Coronary artery (tissue), 2 donors: ENCODE measurements around the gene CFAP45.

ENCODE experiments used
- DNase-seq: peaks from one replicate; pipeline ENCODE4 v3.0.0-alpha.2; 2017; ENCODE audit warnings: low spot score
- H3K27ac ChIP-seq, 2 donors: fragments of 200-600 bp; sonication (generic); one replicate each; pipeline ENCODE4 v1.5.1; 2016 to 2019
- H3K4me3 ChIP-seq: fragments of 200-600 bp; sonication (generic); 2 replicates; pipeline ENCODE4 v1.5.1; 2016; ENCODE audit warnings: mild to moderate bottlenecking, moderate library complexity
- TF ChIP-seq, protein P1 (sequence below): fragments of 200-600 bp; sonication (generic); IDR thresholded peaks from one replicate; pipeline ENCODE4 v1.5.1; 2019; ENCODE audit warnings: antibody characterized with exemption

Gene CFAP45

DNA sequence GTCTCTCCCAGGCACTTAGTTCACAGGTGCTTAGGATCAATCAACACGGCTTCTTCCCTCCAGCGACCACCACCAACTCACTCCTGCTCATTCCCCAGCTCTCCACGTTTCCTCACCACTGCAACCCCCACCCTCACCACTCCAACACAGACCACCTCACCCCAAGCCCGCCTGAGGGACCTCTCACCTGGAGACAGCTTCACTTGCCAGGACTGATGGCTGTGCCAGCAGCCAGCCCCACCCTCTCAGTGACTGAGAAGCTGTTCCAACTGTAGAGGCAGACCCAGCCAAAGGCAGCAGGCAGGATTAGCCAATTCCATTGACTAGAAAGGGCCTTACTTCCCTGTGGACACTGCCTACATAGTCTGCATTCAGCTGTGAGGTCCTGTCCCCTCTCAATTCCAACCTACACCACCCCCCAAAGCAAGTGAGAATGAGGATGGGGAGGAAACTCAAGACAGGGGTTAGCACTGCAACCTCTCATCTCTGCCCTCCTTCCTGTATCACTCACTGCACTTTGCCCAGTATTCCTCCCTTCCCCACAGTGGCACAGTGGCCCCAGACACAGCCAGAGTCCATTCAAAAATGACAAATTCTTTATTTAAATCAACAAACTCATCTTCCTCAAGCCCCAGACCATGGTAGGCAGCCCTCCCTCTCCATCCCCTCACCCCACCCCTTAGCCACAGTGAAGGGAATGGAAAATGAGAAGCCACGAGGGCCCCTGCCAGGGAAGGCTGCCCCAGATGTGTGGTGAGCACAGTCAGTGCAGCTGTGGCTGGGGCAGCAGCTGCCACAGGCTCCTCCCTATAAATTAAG lies 17.8 kb upstream of the CFAP45 start:
- TF ChIP-seq, protein P1, sequence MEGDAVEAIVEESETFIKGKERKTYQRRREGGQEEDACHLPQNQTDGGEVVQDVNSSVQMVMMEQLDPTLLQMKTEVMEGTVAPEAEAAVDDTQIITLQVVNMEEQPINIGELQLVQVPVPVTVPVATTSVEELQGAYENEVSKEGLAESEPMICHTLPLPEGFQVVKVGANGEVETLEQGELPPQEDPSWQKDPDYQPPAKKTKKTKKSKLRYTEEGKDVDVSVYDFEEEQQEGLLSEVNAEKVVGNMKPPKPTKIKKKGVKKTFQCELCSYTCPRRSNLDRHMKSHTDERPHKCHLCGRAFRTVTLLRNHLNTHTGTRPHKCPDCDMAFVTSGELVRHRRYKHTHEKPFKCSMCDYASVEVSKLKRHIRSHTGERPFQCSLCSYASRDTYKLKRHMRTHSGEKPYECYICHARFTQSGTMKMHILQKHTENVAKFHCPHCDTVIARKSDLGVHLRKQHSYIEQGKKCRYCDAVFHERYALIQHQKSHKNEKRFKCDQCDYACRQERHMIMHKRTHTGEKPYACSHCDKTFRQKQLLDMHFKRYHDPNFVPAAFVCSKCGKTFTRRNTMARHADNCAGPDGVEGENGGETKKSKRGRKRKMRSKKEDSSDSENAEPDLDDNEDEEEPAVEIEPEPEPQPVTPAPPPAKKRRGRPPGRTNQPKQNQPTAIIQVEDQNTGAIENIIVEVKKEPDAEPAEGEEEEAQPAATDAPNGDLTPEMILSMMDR, result no peak
- Histone ChIP-seq H3K27ac (peak overlapping the region in 1 of 2 donors; percentile 34), H3K4me3 (no peak overlapping the region)
- DNase-seq, result no peak

DNA sequence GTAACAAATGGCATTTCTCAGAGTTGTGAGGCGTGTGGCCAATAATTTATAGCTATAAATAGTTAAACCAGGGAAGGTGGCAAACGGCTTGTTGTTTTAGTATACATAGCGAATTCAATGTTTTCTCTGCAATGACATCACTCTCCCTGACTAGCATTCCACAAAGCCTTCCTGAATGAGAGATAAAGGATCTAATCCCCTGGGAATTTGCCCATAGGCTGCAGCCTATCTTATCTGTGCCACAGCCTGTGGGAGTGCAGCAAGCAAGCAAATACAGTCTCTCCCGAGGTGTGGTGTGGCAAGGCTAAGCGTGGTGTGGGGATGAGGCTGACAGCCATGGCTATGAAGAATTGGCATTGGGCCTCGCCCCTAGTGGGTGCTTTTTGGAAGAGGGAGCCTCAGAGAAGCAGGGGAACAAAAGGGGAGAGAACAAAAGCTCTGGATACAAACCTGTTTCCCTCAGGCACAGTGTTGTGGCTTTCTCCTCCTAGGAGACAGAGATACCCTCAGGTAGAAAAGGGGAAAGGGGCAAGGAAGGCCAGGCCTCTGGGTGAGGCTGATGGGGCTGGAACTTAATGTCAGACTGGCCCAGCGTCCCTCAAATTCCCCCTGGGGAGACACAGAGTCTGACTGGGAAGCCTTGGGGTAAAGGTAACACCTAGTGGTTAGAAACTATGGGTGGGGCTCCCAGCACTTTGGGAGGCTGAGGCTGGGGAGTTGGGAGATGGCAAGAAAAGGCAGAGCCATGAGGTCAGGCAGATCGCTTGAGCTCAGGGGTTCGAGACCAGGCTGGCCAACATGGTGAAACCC lies 16.5 kb upstream of the CFAP45 start:
- H3K27ac ChIP-seq, result peak overlapping the region; percentile 43 to 57
- DNase-seq, result no peak
- TF ChIP-seq, protein P1, result no peak
- H3K4me3 ChIP-seq, result no peak overlapping the region

DNA sequence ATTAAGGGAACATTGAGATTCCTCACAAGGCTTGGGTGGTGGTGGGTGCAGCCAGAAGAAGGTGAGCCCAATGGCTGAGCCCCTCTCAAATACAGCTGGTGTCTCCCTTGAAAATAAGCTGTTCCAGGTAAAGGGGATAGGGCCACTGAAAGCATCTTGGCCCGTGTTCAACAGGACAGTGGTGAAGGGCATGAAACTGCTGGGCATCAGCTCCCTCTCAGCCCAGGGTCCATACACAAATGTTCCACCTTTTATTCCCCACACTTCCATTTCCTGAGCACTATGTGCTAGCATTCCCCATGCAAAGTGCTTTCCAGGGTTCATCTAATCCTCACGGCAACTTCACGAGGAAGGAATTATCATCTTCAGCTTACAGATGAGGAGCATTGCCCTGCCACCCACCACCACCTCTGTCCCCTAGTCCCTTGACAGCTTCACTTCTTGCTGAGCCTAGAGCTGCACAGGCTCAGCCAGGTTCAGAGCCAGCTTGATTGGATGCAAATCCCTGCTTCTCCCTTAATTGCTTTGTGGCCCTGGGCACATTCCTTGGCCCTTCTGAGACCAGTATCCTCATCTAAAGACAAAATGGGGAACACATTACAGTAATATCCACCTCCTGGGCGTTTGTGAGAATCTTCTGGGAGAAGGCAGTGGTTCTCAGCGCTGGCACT lies 15.7 kb upstream of the CFAP45 start:
- Histone ChIP-seq H3K4me3 (no peak overlapping the region), H3K27ac (peak overlapping the region; percentile 43 to 57)
- no peak for DNase-seq
- TF ChIP-seq, protein P1, result no peak

DNA sequence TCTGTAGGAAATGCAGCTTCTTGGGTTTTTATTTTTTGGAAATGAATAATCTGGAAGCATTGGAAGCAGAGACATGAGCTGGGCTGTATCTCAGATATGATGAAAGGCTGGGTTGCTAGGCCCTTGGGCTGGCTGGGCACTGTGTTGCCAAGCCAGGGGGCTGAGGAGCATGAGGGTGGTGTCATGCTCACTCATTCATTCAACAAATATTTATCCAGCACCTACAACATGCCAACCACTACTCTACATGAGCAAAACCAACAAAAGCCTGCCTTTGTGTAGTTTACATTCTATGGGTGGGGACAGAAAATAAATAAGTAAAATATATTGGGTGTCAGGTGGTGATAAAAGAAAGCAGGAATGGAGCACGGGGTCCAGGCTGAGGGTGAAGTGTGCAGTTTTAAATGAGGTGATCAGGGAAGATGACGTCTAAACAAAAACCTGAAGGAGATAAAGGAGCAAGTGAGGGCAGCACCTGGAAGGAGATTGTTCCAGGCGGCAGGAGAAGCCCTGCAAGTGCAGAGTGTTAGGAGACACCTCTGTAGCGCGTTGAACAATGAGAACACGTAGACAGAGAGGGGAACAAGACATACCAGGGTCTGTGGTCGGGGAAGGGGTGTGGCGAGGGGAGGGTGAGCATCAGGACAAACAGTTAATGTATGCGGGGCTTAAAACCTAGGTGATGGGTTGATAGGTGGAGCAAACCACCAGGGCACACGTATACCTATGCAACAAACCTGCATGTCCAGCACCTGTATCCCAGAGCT lies 14.5 kb upstream of the CFAP45 start:
- TF ChIP-seq, protein P1, result no peak
- Histone ChIP-seq H3K4me3 (no peak overlapping the region), H3K27ac (no peak overlapping the region)
- no peak for DNase-seq

DNA sequence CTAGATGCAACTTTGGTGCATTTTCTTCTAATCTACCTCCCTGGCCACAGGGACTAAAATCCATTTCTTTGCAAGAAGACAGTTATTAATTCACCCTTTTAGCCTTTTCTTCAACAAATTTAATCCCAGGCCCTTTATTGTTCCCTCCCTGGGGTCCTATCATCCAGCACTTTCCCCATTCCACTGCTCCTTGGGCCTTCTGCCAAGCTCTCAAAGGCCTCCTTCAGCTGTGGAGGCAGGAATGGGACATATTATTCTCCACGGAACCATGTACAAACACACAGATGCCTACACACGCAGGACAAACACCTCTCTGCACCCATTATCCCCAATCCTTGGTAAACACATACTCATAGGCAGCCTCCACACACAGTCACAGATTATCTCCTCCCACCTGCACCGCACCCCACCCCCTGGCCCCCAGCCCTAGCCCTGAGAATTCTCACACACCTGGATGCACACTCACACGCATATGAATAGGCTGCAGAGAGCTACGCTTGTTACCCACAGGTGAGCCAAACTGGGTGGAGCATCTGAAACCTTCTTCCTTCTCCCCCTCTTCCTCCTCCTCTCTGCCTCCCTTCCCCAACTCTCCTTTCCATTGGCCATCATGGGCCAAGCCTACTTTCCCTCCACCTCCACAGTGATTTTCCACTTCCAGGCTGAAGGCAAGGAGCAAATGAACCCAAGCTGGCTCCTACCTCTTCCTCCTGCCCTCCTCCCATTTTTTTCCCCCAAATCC lies 13.7 kb upstream of the CFAP45 start:
- TF ChIP-seq, protein P1, result no peak
- Histone ChIP-seq H3K27ac (peak overlapping the region in 1 of 2 donors; percentile 26), H3K4me3 (no peak overlapping the region)
- DNase-seq, result no peak
